ENCODE data around the gene POU3F2.

Gene POU3F2

GRCh38 chr6:98834060-98835031 is at the start of gene POU3F2:
Gene POU3F2 (plus strand): TSS chr6:98834574. CDS start chr6:98834874, 300 bp downstream.
- DNase-seq = no peak

DNA sequence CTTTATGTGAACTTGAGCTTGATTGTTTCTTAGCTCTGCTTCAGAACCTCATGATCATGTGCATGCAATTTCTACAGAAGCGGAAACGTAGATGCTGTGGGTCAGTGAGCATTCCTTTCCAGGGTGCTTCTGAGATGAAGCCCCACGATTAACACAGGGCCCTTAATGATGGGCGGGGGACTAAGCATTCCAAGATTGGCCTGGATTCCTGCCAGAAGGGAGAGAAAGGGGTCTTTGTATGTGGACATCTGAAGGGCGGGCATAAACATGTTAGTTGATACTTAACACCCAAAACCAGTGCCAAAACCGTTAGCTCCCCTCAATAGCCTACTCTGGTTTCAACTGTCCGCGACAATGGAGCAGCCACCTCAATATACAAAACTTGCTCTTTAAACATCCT is 46.9 kb upstream of the POU3F2 start:
- no peak for DNase-seq

DNA sequence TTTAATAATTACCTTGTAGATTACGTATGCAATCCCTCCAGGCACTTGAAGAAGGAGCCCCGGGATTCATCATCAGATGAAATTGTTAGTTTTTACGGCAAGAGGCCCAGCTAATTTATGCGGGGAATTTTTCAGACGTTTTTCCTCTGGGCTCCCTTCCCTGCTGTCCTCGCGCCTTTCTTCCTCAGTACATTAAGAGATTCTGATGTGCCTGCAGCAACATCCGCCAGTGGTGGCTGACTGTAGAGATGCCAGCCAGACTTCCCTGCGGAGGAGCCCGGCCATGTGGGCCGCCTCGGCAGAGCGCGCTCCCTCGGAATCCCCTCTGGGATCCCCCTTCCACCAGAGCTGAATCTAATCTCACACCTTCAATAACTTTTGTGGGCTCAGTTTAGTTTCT is 46.4 kb upstream of the POU3F2 start:
- no peak for DNase-seq

DNA sequence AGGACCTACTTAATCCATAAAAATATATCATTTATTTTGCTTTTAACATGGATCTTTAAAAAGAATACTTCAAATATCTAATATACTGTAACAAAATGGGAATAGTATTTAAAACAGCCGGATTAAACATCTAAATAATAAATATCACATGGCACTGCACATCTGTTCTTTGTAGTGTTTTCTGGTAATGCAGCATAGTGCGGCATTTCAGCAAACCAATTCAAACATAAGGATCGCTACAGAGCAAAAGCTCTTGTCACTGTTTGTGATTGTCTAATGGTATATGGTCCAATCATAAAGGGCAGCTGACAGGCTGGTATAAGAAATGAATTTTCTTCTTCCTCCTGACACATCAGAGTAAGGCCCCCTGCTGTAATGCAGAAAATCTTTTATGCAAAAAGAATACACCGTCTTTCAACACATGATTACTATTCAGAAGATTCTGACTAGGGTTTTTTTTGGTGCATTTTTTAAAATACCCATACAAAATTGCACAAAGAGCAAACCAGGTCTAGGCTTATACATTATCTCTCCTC is 40.0 kb upstream of the POU3F2 start:
- no peak for DNase-seq

- no peak for DNase-seq
These were observed 37.0 kb upstream of the POU3F2 start for GRCh38 chr6:98797217-98797994.

GRCh38 chr6:98800866-98801265 is 33.5 kb upstream of the POU3F2 start:
- DNase-seq = no peak

- DNase-seq = no peak
These were observed 25.7 kb upstream of the POU3F2 start for GRCh38 chr6:98808541-98809210.

GRCh38 chr6:98812220-98812619 is 22.2 kb upstream of the POU3F2 start:
- no peak for DNase-seq

DNA sequence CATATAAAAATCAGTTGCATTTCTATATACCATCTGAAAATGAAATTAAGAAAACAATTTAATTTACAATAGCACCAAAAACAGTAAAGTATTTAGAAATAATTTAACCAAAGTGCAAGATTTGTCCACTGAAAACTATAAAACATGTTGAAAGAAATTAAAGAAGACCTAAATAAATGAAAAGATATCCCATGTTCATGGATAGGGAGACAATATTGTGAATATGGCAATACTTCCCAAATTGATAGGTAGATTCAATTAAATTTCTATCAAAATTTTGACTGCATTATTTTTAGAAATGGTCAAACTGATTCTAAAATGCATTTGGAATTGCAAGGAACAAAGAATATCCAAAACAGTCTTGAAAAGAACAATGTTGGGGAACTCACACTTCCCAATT is 17.6 kb upstream of the POU3F2 start:
- no peak for DNase-seq

DNA sequence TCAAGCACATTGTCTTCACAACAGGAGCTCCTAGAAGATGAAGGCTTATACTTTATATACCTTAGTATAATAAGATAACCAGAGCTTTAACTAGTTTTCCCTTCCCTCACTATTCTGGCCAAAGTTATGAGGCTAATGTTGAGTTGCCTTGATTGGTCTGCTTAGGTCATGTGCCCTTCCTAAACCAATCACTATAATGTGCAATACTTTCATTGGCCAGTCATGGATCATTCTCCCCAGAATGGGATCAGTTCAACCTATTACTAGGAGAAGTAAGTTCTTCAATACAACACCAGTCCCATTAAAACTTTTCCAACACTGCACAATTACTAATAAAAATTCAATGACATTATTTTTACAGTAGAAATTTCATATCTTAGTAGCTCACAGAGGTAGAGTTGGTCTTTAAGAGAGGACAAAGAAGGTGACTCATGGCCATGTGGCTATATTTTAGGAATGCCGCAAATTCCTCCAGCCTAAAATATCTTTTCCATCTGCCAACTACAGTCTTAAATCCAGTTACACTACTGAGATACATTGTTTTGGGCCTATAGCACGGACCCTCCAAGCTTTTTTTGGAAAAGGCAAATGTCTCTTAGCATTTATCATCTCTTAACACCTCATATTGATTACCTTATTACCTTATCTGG is 12.5 kb upstream of the POU3F2 start:
- DNase-seq = no peak

- no peak for DNase-seq
These were observed 10.8 kb upstream of the POU3F2 start for GRCh38 chr6:98823428-98824161.

GRCh38 chr6:98824162-98824901 is 10.0 kb upstream of the POU3F2 start:
- no peak for DNase-seq

DNA sequence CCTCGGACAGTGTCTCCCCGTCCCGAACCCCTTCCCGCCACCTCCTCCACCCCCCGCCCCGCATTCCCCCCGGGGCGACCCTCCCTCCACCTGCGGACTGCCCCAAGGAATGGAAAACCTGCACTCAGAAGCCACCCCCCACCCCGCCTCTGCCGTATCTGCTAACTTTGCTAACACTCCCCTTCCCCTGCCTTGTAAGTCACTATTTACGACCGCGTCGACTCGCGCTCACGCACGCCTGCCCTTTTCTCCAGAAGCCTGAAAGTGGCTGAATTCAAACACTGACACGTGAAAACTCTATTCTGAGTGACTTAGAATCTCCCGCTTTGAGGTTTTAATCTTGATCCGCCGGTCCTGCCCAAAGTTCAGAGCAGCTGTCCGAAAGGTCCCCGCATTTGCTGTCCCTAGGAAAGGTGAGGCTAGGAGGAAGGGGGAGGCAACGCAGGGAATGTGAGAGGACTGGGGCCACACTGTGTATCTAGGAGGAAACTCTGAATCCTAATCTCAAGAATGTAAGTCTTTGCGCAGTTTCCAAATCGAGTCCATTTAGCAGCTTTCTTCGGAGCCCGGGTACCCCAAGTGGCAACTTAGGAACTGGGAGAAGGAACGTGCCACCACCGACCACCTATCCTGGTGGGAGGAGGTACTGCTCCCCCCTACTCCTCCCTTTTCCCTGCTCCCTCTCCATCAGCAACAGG is 9.3 kb upstream of the POU3F2 start:
- DNase-seq = no peak

DNA sequence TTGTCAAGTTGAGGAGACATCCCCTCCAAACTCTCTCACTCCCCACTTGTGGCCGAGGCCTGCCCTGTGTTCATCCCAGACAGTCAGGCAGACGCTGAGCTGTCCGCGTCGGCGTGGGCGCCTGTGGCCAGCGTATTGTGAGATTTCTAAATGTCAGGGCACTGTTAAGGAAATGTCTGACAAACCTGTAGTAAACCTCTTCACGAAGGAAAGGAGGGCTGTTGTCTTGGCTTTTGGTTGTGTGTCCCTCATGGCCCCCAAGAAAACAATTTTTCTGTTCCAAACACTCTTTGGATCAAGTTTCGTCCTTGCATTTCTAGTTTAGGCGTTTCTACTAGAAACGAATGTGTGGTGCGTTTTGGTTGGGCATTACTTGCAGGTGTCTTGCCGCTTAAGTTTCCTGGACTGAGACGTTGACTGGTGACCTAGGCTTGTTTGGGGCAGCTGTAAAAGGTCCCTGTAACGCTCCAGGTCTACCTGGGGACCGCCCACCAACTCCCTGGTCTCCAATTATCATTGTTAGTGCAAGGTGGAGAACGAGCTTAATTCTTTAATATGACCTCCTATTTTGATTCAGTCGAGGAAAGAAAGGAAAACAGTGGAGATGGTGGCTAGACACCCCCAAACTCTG is 8.7 kb upstream of the POU3F2 start:
- no peak for DNase-seq

DNA sequence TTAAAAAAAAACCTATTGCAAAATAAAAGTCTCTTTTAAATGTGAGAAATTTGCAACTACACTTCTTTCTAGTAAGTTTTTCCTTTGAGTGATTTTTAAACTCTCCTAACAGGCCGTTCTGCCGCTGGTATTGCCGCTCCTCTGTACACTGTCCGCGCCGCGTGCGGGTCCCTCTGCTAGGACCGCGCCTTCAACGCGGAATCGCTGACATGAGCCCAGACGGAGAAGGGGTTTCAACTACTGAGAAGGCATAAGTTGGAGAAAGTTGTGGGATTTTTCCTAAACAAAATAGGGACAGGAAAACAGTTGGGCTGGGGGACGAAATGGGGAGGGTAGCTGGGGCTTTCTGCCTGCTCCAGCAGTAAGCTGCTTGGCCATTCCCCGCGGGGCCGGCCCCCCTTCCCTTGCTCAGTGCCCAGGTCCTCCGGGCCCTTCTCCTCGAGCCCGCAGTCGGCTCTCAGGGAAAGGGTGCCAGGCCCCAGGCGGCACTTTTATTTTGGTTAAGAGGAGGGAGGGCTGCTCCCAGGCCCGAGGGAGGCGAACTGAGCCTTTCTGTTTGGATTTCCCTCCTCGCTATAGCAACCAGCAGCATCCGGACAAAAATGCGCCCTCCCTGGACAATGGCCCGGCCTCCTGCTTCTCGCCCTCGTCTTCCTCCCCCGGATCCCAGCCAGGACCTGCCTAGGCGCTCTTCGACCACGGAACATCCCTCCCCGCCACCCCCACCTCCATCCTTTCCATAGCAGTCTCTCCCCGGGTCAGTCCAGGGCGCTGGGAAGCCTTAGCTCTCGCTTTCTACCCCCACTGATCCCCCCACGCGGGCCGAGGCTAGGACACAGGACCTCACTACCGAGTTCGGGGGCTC is 6.8 kb upstream of the POU3F2 start:
- DNase-seq = no peak

DNA sequence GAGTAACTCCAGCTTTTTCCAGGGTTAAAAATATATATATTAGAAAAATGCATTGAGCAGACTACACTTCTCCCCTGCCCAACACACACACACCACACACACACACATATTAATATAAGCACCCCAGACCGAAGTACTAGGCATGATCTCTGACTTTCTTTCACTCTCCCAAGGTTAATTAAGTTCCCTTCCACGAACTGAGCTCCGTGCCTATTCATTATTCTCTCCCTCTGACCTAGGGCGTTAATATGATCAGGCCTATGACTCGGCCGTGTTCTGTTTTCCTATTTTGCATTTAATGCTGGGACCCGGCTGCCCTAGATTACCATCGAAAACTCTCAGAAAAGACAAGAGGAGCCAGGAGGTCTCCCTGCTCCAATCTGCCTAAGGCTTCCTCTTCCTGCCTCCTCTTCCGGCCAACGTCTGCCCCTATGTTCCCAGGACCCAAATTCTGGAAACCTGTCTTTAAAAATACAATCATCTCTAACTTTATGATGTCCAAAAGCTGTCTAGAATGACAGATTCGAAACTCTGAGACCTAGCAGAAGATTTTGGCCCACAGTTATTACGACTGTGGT is 6.1 kb upstream of the POU3F2 start:
- DNase-seq = no peak

DNA sequence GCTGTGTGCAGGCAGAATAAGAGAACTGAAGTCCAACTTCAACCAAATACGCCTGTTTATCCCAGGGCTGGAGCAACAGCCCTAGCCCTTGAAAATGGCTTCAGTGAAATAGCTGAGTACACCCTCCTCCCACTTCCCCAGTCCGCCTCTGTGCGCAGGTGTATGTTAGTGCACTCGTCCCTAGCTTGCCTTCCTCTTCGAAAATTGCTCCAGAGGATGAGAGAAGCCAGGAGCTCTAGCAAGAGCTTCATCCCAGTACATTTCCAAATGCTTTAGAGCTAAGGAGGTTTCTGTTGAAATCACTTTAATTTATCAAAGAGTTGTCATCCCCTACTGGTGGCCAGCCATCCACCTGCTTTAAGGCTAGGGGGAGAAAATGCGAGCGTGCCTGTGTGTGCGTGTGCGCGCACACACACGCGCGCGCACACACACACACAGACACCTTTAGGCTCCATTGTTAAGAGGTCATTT is 5.4 kb upstream of the POU3F2 start:
- no peak for DNase-seq

GRCh38 chr6:98830146-98830545 is 4.2 kb upstream of the POU3F2 start:
- no peak for DNase-seq

Data from NK-92 treated with Interleukin-12 subunit alpha and Interleukin-12 subunit beta, amount 100 ng/mL, for 24 hours (cell line).